Ovary (tissue), 9 donors: ENCODE results near the gene SOX5. TPM values are rescaled to one million over a fixed set of nuclear protein-coding genes. Genes with fewer than 3 reads are reported as not detected.

Experiments used
- DNase-seq, 5 donors: peaks; one replicate each; pipeline ENCODE4 v3.0.0-alpha.2; 2019 to 2020
- H3K27ac ChIP-seq, 2 donors: fragments of 200-600 bp; one replicate each; pipeline versions ENCODE4 v1.5.1 to v1.8.0; 2019 to 2022
- H3K27me3 ChIP-seq: fragments of 200-600 bp; one replicate; pipeline ENCODE4 v1.8.0; 2022
- H3K36me3 ChIP-seq: fragments of 200-600 bp; sonication (generic); one replicate; pipeline ENCODE4 v1.5.1; 2019
- H3K4me1 ChIP-seq: one replicate; pipeline ENCODE4 v1.8.1; 2013; ENCODE audit warnings: mild to moderate bottlenecking, moderate library complexity; ENCODE audit not compliant: insufficient read depth
- H3K4me3 ChIP-seq: fragments of 200-600 bp; sonication (generic); one replicate; pipeline ENCODE4 v1.5.1; 2017
- H3K9me3 ChIP-seq, 2 donors: fragments of 200-600 bp in 1 of 2; sonication (generic) in 1 of 2; one replicate each; pipeline versions ENCODE4 v1.5.1 to v1.8.1; 2013 to 2019; ENCODE audit warnings: mild to moderate bottlenecking in 1 of 2, moderate library complexity in 1 of 2
- CTCF ChIP-seq, 3 donors: fragments of 450-650 bp in 2 of 3; fragments of 200-600 bp in 1 of 3; IDR thresholded peaks; one replicate each; pipeline versions ENCODE4 v1.5.1 to v1.8.0; 2016 to 2022; ENCODE audit warnings: antibody characterized with exemption in 3 of 3, mild to moderate bottlenecking in 1 of 3
- EP300 ChIP-seq: sonication (generic); formaldehyde crosslinking; IDR thresholded peaks from one replicate; pipeline ENCODE4 v1.6.1; 2017; ENCODE audit warnings: antibody characterized with exemption
- POLR2A ChIP-seq: fragments of 450-650 bp; IDR thresholded peaks from one replicate; pipeline ENCODE4 v1.6.1; 2017; ENCODE audit warnings: antibody characterized with exemption, mild to moderate bottlenecking, moderate library complexity
- WGBS, 3 donors: extraction: QIAGEN DNeasy Blood & Tissue Kit in 1 of 3; methylation state at CpG; one replicate each; pipeline versions ENCODE4 v1.1.5 to v1.1.7; 2013 to 2017; 5-methylcytosine and 5-hydroxymethylcytosine counted together
- intact Hi-C, 4 donors: fragments of 100-400 bp; cut with DNase I; formaldehyde crosslinking; loops; one replicate each; pipeline versions ENCODE4 v1.11.0 to v1.15.1; 2022 to 2023
- polyA plus RNA-seq, 2 donors: library from polyadenylated mRNA; stranded (reverse); fragments of 200-250 nt in 1 of 2; fragments of 350-450 nt in 1 of 2; fragmentation: Illumina TruSeq in 1 of 2; extraction: RNeasy Lipid Tissue Mini Kit (QIAGEN cat#74804) in 1 of 2; gene quantifications; one replicate each; pipeline ENCODE4 v1.2.3, GENCODE V29; 2013 to 2014
- total RNA-seq, 7 donors: library from RNA; depleted of rRNA in 2 of 7; stranded (reverse); fragments of >200 nt in 2 of 7; fragmentation: NEBNext Ultra II Directional in 3 of 7; extraction: Animal tissue kit (Norgen Biotek cat#: 25700) in 3 of 7; gene quantifications; one replicate each; pipeline versions ENCODE4 v1.1.0 to v1.2.4, GENCODE V29; 2016 to 2023
- donor health status: DM: no; HTN: no; CAD: no; lungs with moderate emphysema.
- donor health status: DM: no; HTN: no; CAD: no.
- donor health status: Bipolar disorder and iron deficiency.
- donor health status: DM: yes; HTN: yes; CAD: no.
- donor health status: DM: no; HTN: no; CAD: no.
- donor health status: DM: yes; HTN: yes; CAD: no.

SOX5 gene
- total and polyA plus RNA-seq, 9 donors, result 5.7 to 33.7 (median 21.4) TPM

- Histone ChIP-seq H3K4me3 (no peak overlapping the region), H3K27me3 (no peaks in the 10 kb centered on the region), H3K9me3 (no peaks in the 10 kb centered on the region), H3K4me1 (no peaks in the 10 kb centered on the region), H3K27ac (no peak overlapping the region), H3K36me3 (no peaks in the 10 kb centered on the region)
- intact Hi-C loops, result no loop called here
- TF ChIP-seq EP300, result no peak
- no peak for TF ChIP-seq POLR2A
- TF ChIP-seq CTCF (IDR thresholded peaks at IDR 0.05), result no peak
- DNase-seq, result no peak
These were observed 81.7 kb downstream of the SOX5 start for GRCh38 chr12:23867794-23868193.

GRCh38 chr12:23862701-23863100, 86.8 kb downstream of the SOX5 start:
- H3K27ac ChIP-seq, result no peak overlapping the region
- no peak overlapping the region for H3K4me3 ChIP-seq
- no peak for TF ChIP-seq EP300
- TF ChIP-seq POLR2A, result no peak
- no peak for TF ChIP-seq CTCF (IDR thresholded peaks at IDR 0.05)
- H3K4me1 ChIP-seq, result no peaks in the 10 kb centered on the region
- peaks cover 0 to 3% of the 10 kb centered on the region in 2 donors for H3K9me3 ChIP-seq
- DNase-seq, result no peak
- no peaks in the 10 kb centered on the region for H3K27me3 ChIP-seq
- 93 to 96% (median 95%) methylated on average over 3 of the region's 3 CpGs for WGBS, 3 donors
- intact Hi-C loops, result no loop called here
- no peaks in the 10 kb centered on the region for H3K36me3 ChIP-seq

GRCh38 chr12:23860019-23860418, 89.5 kb downstream of the SOX5 start:
- Histone ChIP-seq H3K36me3 (no peaks in the 10 kb centered on the region), H3K27me3 (no peaks in the 10 kb centered on the region), H3K9me3 (peaks cover 0 to 3% of the 10 kb centered on the region in 2 donors), H3K27ac (no peak overlapping the region), H3K4me1 (no peaks in the 10 kb centered on the region), H3K4me3 (no peak overlapping the region)
- 80 to 85% (median 84%) methylated on average over 1 of the region's 1 CpG for WGBS, 3 donors
- intact Hi-C loops, result no loop called here
- TF ChIP-seq POLR2A, result no peak
- no peak for TF ChIP-seq CTCF (IDR thresholded peaks at IDR 0.05)
- no peak for TF ChIP-seq EP300
- no peak for DNase-seq

GRCh38 chr12:23857178-23857577, 92.3 kb downstream of the SOX5 start:
- no peak for DNase-seq
- Histone ChIP-seq H3K27ac (no peak overlapping the region), H3K4me3 (no peak overlapping the region), H3K36me3 (no peaks in the 10 kb centered on the region), H3K4me1 (no peaks in the 10 kb centered on the region), H3K27me3 (no peaks in the 10 kb centered on the region), H3K9me3 (peaks cover 0 to 3% of the 10 kb centered on the region in 2 donors)
- intact Hi-C loops, result no loop called here
- TF ChIP-seq CTCF (IDR thresholded peaks at IDR 0.05) (no peak), EP300 (no peak), POLR2A (no peak)

- intact Hi-C loops, result no loop called here
- no peaks in the 10 kb centered on the region for H3K4me1 ChIP-seq
- TF ChIP-seq POLR2A (no peak), EP300 (no peak), CTCF (IDR thresholded peaks at IDR 0.05) (no peak)
- no peaks in the 10 kb centered on the region for H3K36me3 ChIP-seq
- no peak overlapping the region for H3K27ac ChIP-seq
- no peak for DNase-seq
- peaks cover 0 to 3% of the 10 kb centered on the region in 2 donors for H3K9me3 ChIP-seq
- WGBS, 3 donors, result 72 to 84% (median 72%) methylated on average over 4 of the region's 4 CpGs
- H3K27me3 ChIP-seq, result no peaks in the 10 kb centered on the region
- H3K4me3 ChIP-seq, result no peak overlapping the region
These were observed 93.7 kb downstream of the SOX5 start for GRCh38 chr12:23855813-23856212.
